ENCODE data around the gene TRIM32. TPM values are rescaled to one million over a fixed set of nuclear protein-coding genes. Genes with fewer than 3 reads are reported as not detected.
"Not testable (repeated sequence)": the region's sequence is repeated elsewhere in the genome, so short reads cannot be mapped to it uniquely, and the experiment has no call there.

Gene TRIM32
- total RNA-seq, 1 experiment from 2014 or later: 23.2 TPM

- H3K79me2 ChIP-seq (ENCODE audit: insufficient read depth, low read length): peaks cover 70% of the 10 kb centered on the region
- no peak for ATAC-seq
These were observed 2.5 kb downstream of the TRIM32 start for GRCh38 chr9:116689486-116690032.

GRCh38 chr9:116690805-116691204 lies 3.7 kb downstream of the TRIM32 start:
- H4K20me1 ChIP-seq (ENCODE audit: insufficient read depth); DNase-seq (ENCODE audit: low read depth, low spot score); H3K36me3 ChIP-seq (ENCODE audit: control insufficient read depth in 1 of 2, insufficient read depth in 2 of 2, low read length in 2 of 2); H3K9me2 ChIP-seq (ENCODE audit: insufficient read depth); H2AFZ ChIP-seq (ENCODE audit: low read depth, low read length, poor library complexity, severe bottlenecking); ATAC-seq; BruUV-seq (replicated peaks); CTCF ChIA-PET; H3K9me3 ChIP-seq (ENCODE audit: control insufficient read depth in 1 of 2, insufficient read depth in 1 of 2, low read depth in 1 of 2, low read length in 2 of 2); POLR2A ChIA-PET; H3K4me2 ChIP-seq (ENCODE audit: low read length); intact Hi-C loops (cut with micrococcal nuclease); H3K4me3 ChIP-seq (replicated peaks in 1 of 2; ENCODE audit: low read depth in 1 of 2, low read length in 2 of 2); H3K9ac ChIP-seq (ENCODE audit: low read length); RAD21 ChIA-PET (ENCODE audit: low non-redundant PET in 1 of 2, low total read pairs in 2 of 2, uncharacterized antibody in 2 of 2, unreplicated experiment in 2 of 2); H3K27ac ChIP-seq (ENCODE audit: low read depth, low read length); H3K27me3 ChIP-seq (ENCODE audit: insufficient read depth, low read length): not testable (repeated sequence)
- Histone ChIP-seq H3K4me1 (ENCODE audit: control insufficient read depth in 1 of 2, insufficient read depth in 2 of 2, low read length in 2 of 2) (peaks cover 0 to 20% of the 10 kb centered on the region in 2 experiments; a peak in 2 of 4 replicates), H3K79me2 (ENCODE audit: insufficient read depth, low read length) (peaks cover 82% of the 10 kb centered on the region)

More at GRCh38 chr9:116689486-116690032, 2.5 kb downstream of the TRIM32 start:
- POLR2A ChIA-PET: interaction anchor here (0.7 kb wide), 1 partner anchor 423 kb away, joined by 4 read pairs; no protein-coding TSS in a partner anchor
- intact Hi-C loops (cut with micrococcal nuclease): no loop called here
- Histone ChIP-seq H4K20me1 (ENCODE audit: insufficient read depth) (0 out of 2 replicates have a peak, but pooled peaks cover 4% of the 10 kb centered on the region), H3K4me1 (ENCODE audit: control insufficient read depth in 1 of 2, insufficient read depth in 2 of 2, low read length in 2 of 2) (peaks cover 0 to 20% of the 10 kb centered on the region in 2 experiments; a peak in 2 of 4 replicates), H3K27me3 (ENCODE audit: insufficient read depth, low read length) (no peaks in the 10 kb centered on the region), H3K9ac (ENCODE audit: low read length) (no peak overlapping the region), H3K36me3 (ENCODE audit: control insufficient read depth in 1 of 2, insufficient read depth in 2 of 2, low read length in 2 of 2) (no peaks in the 10 kb centered on the region), H3K9me2 (ENCODE audit: insufficient read depth) (no peaks in the 10 kb centered on the region), H3K4me2 (ENCODE audit: low read length) (no peak overlapping the region), H3K9me3 (ENCODE audit: control insufficient read depth in 1 of 2, insufficient read depth in 1 of 2, low read depth in 1 of 2, low read length in 2 of 2) (no peaks in the 10 kb centered on the region), H3K4me3 (replicated peaks in 1 of 2; ENCODE audit: low read depth in 1 of 2, low read length in 2 of 2) (no peak overlapping the region), H2AFZ (ENCODE audit: low read depth, low read length, poor library complexity, severe bottlenecking) (no peak overlapping the region), H3K27ac (ENCODE audit: low read depth, low read length) (no peak overlapping the region)
- RAD21 ChIA-PET (ENCODE audit: low non-redundant PET in 1 of 2, low total read pairs in 2 of 2, uncharacterized antibody in 2 of 2, unreplicated experiment in 2 of 2): no interaction called here
- CTCF ChIA-PET: no interaction called here
- DNase-seq (ENCODE audit: low read depth, low spot score): no peak
- TF ChIP-seq EZH2phosphoT487 (IDR thresholded peaks at IDR 0.05; ENCODE audit: borderline replicate concordance) (no peak), ZBTB33 (IDR thresholded peaks at IDR 0.05; ENCODE audit: extremely low read depth, insufficient replicate concordance, low read length) (no peak), SIN3A (IDR thresholded peaks at IDR 0.05; ENCODE audit: low read depth) (no peak), SRF (IDR thresholded peaks at IDR 0.05; ENCODE audit: low read depth) (no peak), CTCF (IDR thresholded peaks at IDR 0.05 in 2 of 3, conservative IDR thresholded peaks at IDR 0.05 in 1 of 3; ENCODE audit: borderline replicate concordance in 1 of 3, insufficient read depth in 1 of 3, low read depth in 2 of 3, low read length in 2 of 3) (no peak), ZFX (IDR thresholded peaks at IDR 0.05) (no peak), EGR1 (IDR thresholded peaks at IDR 0.05; ENCODE audit: low read depth) (no peak), JUND (IDR thresholded peaks at IDR 0.05) (no peak), TCF7L2 (IDR thresholded peaks at IDR 0.05; ENCODE audit: borderline replicate concordance, extremely low read depth, insufficient read depth, insufficient read length) (no peak), CEBPB (IDR thresholded peaks at IDR 0.05; ENCODE audit: low read depth) (no peak), MAX (IDR thresholded peaks at IDR 0.05) (no peak), POLR2A (IDR thresholded peaks at IDR 0.05; ENCODE audit: borderline replicate concordance, extremely low read depth, insufficient read depth, insufficient read length) (no peak), EZH2 (IDR thresholded peaks at IDR 0.05) (no peak), YY1 (IDR thresholded peaks at IDR 0.05; ENCODE audit: extremely low read depth, insufficient replicate concordance, low read depth, low read length) (no peak), RAD21 (IDR thresholded peaks at IDR 0.05; ENCODE audit: low read depth) (no peak)
- no TSS peak for BruUV-seq (replicated peaks)
